Lower leg skin (tissue), 3 donors: ENCODE measurements around the gene ZFAND3.

Experiments used
- POLR2A ChIP-seq, 2 donors: fragments of 450-650 bp; IDR thresholded peaks; one replicate each; pipeline ENCODE4 v1.6.1; 2016 to 2017; ENCODE audit warnings: antibody characterized with exemption in 2 of 2, mild to moderate bottlenecking in 1 of 2, moderate library complexity in 1 of 2
- TF ChIP-seq, protein P1 (sequence below), 3 donors: fragments of 450-650 bp; IDR thresholded peaks; one replicate each; pipeline ENCODE4 v1.5.1; 2016; ENCODE audit warnings: antibody characterized with exemption in 3 of 3, mild to moderate bottlenecking in 3 of 3, moderate library complexity in 2 of 3

DNA sequence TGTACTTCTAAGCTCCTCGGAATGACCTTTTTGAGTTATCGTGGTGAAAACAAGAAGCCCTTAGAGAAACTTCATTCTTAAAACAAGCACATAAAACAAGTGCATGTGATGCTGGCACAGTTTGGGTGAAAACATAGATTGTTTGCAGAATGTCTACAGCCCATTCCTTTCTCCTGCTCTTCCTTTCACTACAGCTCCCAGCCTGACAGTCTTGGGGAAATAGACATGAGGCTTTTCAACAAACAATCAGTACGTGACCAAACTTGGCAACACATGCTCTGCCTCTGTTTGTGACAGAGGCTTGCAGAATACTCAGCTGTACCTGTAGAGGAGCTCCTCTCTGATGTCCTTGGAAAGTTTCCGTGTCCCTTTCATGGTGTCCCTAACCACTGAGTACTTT lies 321.6 kb downstream of the ZFAND3 start:
- TF ChIP-seq, protein P1, sequence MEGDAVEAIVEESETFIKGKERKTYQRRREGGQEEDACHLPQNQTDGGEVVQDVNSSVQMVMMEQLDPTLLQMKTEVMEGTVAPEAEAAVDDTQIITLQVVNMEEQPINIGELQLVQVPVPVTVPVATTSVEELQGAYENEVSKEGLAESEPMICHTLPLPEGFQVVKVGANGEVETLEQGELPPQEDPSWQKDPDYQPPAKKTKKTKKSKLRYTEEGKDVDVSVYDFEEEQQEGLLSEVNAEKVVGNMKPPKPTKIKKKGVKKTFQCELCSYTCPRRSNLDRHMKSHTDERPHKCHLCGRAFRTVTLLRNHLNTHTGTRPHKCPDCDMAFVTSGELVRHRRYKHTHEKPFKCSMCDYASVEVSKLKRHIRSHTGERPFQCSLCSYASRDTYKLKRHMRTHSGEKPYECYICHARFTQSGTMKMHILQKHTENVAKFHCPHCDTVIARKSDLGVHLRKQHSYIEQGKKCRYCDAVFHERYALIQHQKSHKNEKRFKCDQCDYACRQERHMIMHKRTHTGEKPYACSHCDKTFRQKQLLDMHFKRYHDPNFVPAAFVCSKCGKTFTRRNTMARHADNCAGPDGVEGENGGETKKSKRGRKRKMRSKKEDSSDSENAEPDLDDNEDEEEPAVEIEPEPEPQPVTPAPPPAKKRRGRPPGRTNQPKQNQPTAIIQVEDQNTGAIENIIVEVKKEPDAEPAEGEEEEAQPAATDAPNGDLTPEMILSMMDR (IDR thresholded peaks at IDR 0.05): no peak
- no peak for TF ChIP-seq POLR2A (IDR thresholded peaks at IDR 0.05)
